ENCODE measurements around the gene LTF. TPM values are rescaled to one million over a fixed set of nuclear protein-coding genes. Genes with fewer than 3 reads are reported as not detected.
A peak's percentile ranks its signal among the peaks of the same experiment; 100 is the strongest.

The LTF gene
- total RNA-seq, 1 experiment from 2014 or later: not detected

- BruUV-seq (replicated peaks): no TSS peak
- Mint-ChIP-seq H3K27me3 (ENCODE audit: unreplicated experiment) (peaks cover 38% of the 10 kb centered on the region), H3K36me3 (ENCODE audit: insufficient read depth, unreplicated experiment) (no peaks in the 10 kb centered on the region), H3K4me1 (ENCODE audit: low read depth, unreplicated experiment) (no peaks in the 10 kb centered on the region), H3K27ac (ENCODE audit: unreplicated experiment) (no peak overlapping the region), H3K9me3 (ENCODE audit: low read depth, unreplicated experiment) (no peaks in the 10 kb centered on the region), H3K4me3 (ENCODE audit: low read depth, unreplicated experiment) (no peak overlapping the region)
- TF ChIP-seq CTCF (IDR thresholded peaks at IDR 0.05; ENCODE audit: unreplicated experiment): peak; percentile 18
- intact Hi-C loops (cut with micrococcal nuclease; ENCODE audit: unreplicated experiment): no loop called here
- DNase-seq: peak; percentile 53
- CTCF ChIA-PET: interaction anchor here (0.7 to 0.9 kb wide), 2 partner anchors 20 to 272 kb away, joined by 3 to 5 read pairs; no protein-coding TSS in a partner anchor
These were observed 21.9 kb downstream of the LTF start for GRCh38 chr3:46442576-46443530.

- no peak for TF ChIP-seq CTCF (IDR thresholded peaks at IDR 0.05; ENCODE audit: unreplicated experiment)
- Mint-ChIP-seq H3K9me3 (ENCODE audit: low read depth, unreplicated experiment) (no peaks in the 10 kb centered on the region), H3K4me1 (ENCODE audit: low read depth, unreplicated experiment) (no peaks in the 10 kb centered on the region), H3K27ac (ENCODE audit: unreplicated experiment) (no peak overlapping the region), H3K27me3 (ENCODE audit: unreplicated experiment) (peaks cover 17% of the 10 kb centered on the region), H3K36me3 (ENCODE audit: insufficient read depth, unreplicated experiment) (no peaks in the 10 kb centered on the region), H3K4me3 (ENCODE audit: low read depth, unreplicated experiment) (no peak overlapping the region)
- intact Hi-C loops (cut with micrococcal nuclease; ENCODE audit: unreplicated experiment): no loop called here
- no TSS peak for BruUV-seq (replicated peaks)
- no peak for DNase-seq
- CTCF ChIA-PET: no interaction called here
These were observed 24.0 kb downstream of the LTF start for GRCh38 chr3:46440531-46441294.

- BruUV-seq (replicated peaks): no TSS peak
- H3K4me3 Mint-ChIP-seq (ENCODE audit: low read depth, unreplicated experiment): no peak overlapping the region
- H3K27me3 Mint-ChIP-seq (ENCODE audit: unreplicated experiment): peaks cover 17% of the 10 kb centered on the region
- CTCF ChIA-PET: interaction anchor here (1.6 kb wide), 1 partner anchor 32 kb away, joined by 3 read pairs; the partner anchor contains the start of genes CCR5AS and CCRL2
- intact Hi-C loops (cut with micrococcal nuclease; ENCODE audit: unreplicated experiment): loop anchor here (10.0 kb wide), 1 partner anchor 54 kb away; no protein-coding TSS in a partner anchor
- no peak for DNase-seq
- no peak for TF ChIP-seq CTCF (IDR thresholded peaks at IDR 0.05; ENCODE audit: unreplicated experiment)
- no peak overlapping the region for H3K27ac Mint-ChIP-seq (ENCODE audit: unreplicated experiment)
- H3K4me1 Mint-ChIP-seq (ENCODE audit: low read depth, unreplicated experiment): no peaks in the 10 kb centered on the region
- no peaks in the 10 kb centered on the region for H3K36me3 Mint-ChIP-seq (ENCODE audit: insufficient read depth, unreplicated experiment)
- H3K9me3 Mint-ChIP-seq (ENCODE audit: low read depth, unreplicated experiment): no peaks in the 10 kb centered on the region
These were observed 25.9 kb downstream of the LTF start for GRCh38 chr3:46438831-46439230.

- H3K36me3 Mint-ChIP-seq (ENCODE audit: insufficient read depth, unreplicated experiment): no peaks in the 10 kb centered on the region
These were observed 29.5 kb downstream of the LTF start for GRCh38 chr3:46435081-46435726.

More at GRCh38 chr3:46435081-46435726, 29.5 kb downstream of the LTF start:
- Mint-ChIP-seq H3K4me3 (ENCODE audit: low read depth, unreplicated experiment) (no peak overlapping the region), H3K9me3 (ENCODE audit: low read depth, unreplicated experiment) (no peaks in the 10 kb centered on the region), H3K4me1 (ENCODE audit: low read depth, unreplicated experiment) (no peaks in the 10 kb centered on the region), H3K27ac (ENCODE audit: unreplicated experiment) (no peak overlapping the region), H3K27me3 (ENCODE audit: unreplicated experiment) (peaks cover 2% of the 10 kb centered on the region)
- intact Hi-C loops (cut with micrococcal nuclease; ENCODE audit: unreplicated experiment): loop anchor here (10.0 kb wide), 1 partner anchor 50 kb away; no protein-coding TSS in a partner anchor
- no TSS peak for BruUV-seq (replicated peaks)
- CTCF ChIA-PET: no interaction called here
- no peak for DNase-seq
- TF ChIP-seq CTCF (IDR thresholded peaks at IDR 0.05; ENCODE audit: unreplicated experiment): no peak

All from Calu3 (cell line).